Posterior vena cava (tissue), 2 donors: ENCODE results near the gene IGFL1. TPM values are rescaled to one million over a fixed set of nuclear protein-coding genes. Genes with fewer than 3 reads are reported as not detected.
"Not testable (repeated sequence)": the region's sequence is repeated elsewhere in the genome, so short reads cannot be mapped to it uniquely, and the experiment has no call there.

ENCODE experiments used
- DNase-seq: peaks from one replicate; pipeline ENCODE4 v3.0.0-alpha.2; 2020; ENCODE audit warnings: low spot score
- intact Hi-C, 2 donors: fragments of 100-400 bp; cut with DNase I; formaldehyde crosslinking; loops; one replicate each; pipeline versions ENCODE4 v1.14.1 to v1.14.2; 2022 to 2023
- total RNA-seq, 2 donors: library from RNA; stranded (reverse); fragmentation: NEBNext Ultra II Directional; extraction: Animal tissue kit (Norgen Biotek cat#: 25700); gene quantifications; one replicate each; pipeline ENCODE4 v1.2.1, GENCODE V29; 2021
- donor health status: DM: yes; HTN: yes; CAD: no.
- donor health status: DM: yes; HTN: yes; CAD: no.

IGFL1 gene
- total RNA-seq, 2 donors from 2014 or later: not detected

DNA sequence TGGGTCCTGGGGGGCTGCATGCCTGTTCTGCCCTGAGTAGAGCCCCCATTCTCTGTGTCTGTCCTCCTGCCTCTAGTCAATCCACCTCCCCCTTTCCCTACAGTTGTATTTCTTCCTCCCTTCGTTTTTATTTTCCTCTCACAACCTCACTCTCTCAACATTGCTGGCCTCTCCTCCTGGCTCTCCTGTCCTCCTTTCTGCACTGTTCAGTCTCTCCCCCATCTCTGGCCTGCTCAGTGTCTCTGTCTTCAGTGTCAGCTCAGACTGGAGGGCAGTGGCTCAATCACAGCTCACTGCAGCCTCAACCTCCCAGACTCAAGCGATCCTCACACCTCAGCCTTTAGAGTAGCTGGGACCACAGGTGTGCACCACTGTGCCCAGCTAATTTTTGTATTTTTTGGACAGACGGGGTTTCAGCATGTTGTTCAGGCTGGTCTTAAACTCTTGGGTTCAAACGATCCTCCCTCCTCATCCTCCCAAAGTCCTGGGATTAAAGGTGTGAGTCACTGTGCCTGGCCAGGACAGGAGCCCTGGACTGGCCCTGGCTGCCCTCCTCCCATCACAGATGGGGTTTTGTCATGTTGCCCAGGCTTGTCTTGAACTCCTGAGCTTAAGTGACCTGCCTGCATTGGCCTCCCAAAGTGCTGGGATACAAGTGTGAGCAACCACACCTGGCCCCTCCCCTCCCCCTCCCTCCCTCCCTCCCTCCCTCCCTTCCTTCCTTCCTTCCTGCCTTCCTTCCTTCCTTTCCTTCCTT, 32.0 kb upstream of the IGFL1 start:
- intact Hi-C loops: no loop called here
- no peak for DNase-seq

DNA sequence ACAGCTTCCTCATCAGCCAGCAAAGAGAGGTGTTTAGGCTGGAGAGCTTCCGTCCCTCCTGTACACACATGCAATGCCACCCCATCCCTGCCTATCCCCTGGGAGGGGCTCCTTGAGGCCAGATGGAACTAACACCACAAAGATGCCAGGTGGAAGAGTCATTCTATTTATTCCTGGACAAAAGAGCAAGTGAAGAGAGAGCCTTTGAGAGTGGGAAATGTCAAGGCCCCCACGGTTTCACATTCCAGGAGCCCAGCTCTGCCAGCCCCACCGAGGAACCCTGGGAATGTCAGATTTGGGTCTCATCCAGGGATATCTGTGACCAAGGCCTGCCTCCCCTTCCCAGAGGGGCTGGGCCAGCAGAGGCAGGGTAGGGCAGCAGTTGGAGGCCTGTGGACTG, 30.8 kb upstream of the IGFL1 start:
- intact Hi-C loops: no loop called here

DNA sequence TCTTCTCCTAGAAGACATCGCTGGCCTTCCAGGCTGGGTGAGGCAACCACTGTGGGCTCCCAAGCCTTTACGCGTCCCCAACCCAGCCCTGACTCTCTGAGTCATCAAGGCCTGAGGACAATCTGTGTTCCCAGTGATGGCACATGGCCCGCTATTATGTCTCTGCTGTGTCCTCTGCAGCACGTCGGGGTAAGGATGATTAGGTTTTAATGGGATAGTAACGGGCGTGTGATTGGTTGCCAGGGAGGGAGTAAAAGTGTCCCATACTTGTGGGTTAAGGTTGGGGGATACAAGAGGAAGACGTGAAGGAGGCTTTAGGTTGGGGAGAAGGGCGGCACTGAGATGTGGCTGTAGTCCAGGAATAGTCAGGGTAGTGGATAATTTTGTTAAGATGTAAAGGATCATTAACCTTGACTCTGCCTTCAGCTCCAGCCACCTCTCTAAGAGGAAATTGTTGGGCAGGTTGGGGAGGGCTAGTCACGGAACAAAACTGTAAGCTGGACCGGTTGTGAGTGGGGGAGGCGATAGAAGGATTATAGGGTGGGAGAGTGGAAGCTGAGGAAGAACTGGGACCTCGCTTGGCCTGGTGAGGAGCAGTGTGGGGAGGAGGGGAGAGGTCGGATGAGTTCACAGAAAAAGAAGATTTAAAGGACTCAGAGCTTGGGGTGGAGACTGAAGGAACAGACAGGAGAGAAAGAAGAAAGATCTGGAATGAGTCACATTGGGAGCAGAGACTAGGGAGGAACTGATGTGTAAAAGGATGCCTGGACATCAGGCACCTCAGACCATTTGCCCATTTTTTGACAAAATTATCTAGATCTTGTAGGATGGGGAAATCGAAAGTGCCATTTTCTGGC, 27.9 kb upstream of the IGFL1 start:
- no peak for DNase-seq
- intact Hi-C loops: no loop called here

More for the DNA sequence above, 30.8 kb upstream of the IGFL1 start:
- no peak for DNase-seq

DNA sequence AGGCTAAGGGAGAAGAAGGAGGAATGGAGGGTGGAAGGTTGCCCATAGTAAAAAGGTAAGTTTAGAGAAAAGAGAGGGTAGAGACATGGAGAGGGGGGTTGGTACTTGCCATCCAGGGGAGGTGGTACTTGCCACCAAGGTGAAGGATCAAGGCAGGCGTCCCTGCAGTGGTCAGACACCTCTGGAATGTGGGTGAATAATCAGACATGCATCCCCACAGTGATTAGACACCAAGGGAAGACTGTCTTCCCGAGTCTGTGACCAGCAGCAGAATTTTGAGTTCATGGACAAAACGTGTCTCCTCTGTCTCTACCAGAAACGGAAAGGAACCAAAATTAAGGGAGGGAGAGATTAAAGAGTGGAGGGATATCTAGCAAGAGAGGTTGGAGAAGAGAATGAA, 27.1 kb upstream of the IGFL1 start:
- intact Hi-C loops: no loop called here
- DNase-seq: no peak

DNA sequence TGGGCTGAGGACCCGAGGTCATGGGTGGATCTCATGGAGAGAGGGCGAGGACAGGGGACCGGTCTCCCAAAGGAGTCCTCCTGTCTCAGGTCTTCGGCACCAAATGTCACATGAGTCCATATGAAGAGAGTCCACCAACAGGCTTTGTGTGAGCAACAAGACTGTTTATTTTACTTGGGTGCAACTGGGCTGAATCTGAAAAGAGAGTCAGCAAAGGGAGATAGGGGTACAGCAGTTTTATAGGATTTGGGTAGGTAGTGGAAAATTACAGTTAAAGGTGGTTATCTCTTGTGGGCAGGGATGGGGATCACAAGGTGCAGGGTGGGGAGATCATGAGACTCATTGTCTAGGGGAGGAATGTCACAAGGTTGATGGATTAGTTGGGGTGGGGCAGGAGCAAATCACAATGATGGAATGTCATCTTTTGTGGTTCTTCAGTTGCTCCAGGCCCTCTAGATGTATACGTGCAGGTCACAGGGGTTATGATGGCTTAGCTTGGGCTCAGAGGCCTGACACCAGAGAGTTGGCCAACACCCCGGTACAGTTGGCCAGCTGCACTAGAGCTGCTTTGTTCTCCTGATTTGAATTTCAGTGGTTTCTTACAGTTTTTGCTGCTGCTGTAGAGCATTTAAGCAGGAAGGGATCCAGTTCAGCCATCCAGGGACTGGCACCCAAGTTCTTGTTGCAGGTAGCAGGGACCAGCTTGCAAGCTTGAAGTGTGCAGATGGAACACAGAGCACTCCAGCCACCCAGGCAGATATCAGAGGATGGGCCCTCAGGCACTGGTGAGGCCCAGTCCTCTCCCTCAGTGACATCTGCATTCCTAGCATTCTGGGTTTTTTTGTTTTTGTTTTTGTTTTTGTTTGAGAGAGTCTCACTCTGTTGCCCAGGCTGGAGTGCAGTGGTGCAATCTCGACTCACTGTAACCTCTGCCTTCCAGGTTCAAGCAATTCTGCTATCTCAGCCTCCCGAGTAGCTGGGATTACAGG, 26.4 kb upstream of the IGFL1 start:
- DNase-seq: no peak
- intact Hi-C loops: no loop called here

DNA sequence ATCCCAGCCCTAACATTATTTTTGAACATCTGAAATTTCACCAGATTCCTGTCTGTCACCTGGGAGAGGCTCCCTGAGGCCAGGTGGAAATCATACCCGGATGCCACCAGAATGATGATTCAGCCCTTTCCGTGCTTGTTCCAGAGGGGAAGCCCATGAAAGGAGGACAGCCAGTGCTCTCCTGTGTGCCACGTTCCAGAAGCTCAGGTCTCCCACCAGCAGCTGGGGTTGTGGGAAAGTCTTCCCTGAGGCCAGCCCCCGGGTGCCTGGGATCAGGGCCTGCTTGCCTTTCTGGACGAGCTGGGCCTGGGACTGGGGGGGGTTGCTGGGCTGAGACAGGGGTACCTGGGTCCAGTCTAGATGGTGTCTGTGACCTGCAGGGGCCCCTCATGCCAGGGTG, 25.5 kb upstream of the IGFL1 start:
- no peak for DNase-seq
- intact Hi-C loops: no loop called here

DNA sequence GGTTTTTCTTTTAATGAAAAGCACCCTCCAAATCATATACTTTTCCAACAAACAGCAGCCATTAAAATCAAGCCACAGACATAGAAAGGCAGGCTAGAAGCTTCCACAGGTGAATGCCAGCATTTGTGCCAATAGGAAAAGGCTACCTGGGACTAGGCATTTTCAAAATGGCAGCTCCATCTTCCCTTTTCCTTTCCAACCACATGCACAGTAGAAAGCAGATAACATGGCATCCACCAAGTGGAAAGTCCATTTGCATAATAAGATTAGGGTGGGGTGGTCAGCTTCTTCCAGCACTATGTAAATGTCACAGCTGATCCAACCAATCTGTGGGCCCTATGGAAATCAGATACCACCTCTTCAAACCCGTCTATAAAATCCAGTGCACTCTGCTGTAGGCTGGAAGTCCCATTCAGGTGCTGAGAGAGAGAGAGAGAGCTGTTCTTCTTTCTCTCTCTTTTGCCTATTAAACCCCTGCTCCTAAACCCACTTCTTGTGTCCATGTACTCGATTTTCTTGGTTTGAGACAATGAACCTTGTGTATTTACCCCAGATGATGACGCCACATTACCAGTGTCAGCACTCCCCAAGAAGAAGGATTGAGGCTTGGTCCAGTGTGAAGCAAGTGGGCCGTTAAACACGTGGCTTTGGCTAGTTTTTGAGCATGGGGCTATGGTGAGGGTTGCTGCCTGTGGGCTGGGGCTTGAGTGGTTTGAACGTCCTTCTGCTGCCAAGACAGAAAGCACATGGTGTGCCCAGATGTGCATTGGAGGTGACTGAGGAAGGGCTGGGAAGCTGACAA, 24.2 kb upstream of the IGFL1 start:
- DNase-seq: no peak
- intact Hi-C loops: no loop called here

DNA sequence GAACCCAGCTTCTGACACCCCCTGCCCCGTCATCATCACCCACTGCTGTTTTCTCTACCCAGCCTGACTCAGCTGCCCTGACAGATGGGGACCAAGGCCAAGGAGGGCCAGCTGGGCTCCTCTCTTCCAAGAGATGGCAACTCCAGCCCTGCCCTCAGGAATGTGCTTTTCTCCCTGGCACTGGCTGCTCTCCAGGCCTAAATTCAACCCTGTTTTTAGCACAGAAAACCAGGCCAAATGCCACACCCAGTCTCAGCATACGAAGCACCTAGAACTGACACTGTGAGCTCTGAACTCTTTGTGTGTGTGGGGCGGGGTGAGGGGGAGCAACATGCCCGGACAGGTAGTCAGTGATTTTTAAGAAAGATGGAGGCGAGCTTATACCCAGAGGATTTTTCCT, 23.4 kb upstream of the IGFL1 start:
- no peak for DNase-seq
- intact Hi-C loops: no loop called here

DNA sequence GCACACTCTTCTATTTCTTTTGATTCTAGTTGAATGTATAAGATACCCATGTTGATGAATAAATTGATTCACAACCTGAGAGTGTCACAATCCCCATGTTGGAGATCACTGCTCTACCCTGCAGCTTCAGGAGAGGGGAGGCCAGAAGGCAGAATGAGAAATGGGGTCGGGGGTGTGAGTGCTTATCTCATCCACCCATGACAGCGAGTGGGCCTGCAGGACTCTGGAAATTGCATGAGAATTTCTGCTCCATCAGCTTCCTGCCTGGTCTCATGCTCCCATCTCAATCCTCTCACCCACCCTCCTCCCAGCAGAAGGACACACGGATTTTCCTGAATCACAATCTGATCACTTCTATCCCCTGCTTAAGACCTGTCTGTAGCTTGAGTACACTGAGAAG, 22.9 kb upstream of the IGFL1 start:
- intact Hi-C loops: no loop called here
- no peak for DNase-seq

DNA sequence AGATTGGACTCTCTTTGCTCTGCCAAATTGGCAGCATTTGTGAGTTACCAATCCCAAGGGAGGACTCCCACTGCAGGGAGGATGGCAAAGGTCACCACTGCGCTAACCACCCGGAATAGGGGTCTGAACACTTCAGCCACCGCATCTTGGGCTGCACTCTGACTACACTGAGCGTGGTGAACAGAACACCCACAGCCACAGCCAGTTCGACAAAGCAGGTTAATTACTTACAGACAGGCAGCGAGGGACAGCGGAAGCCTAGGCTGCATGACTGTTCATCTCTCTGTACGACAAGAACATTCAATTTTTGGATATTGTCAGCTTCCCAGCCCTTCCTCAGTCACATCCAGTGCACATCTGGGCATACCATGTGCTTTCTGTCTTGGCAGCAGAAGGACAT, 21.7 kb upstream of the IGFL1 start:
- DNase-seq, intact Hi-C loops: not testable (repeated sequence)

DNA sequence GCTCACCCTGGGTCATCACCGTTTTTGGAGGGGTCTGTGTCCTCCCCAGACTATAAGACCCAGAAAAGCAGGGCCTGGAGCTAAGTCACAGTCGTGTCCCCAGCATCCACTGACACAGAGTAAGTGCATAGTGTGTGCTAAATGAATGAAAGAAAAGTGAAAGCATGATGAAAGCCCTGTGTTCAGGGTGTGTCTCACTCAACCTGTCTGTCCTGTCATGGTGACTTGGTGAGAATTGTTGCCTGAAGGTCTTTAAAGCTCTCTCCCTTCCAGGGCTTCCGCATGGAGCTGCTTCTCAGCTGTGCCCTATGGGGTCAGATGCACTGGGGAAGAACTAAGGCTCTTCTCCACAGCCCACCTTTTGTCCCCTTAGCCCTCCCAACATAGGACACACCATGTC, 20.5 kb upstream of the IGFL1 start:
- DNase-seq: no peak
- intact Hi-C loops: no loop called here

DNA sequence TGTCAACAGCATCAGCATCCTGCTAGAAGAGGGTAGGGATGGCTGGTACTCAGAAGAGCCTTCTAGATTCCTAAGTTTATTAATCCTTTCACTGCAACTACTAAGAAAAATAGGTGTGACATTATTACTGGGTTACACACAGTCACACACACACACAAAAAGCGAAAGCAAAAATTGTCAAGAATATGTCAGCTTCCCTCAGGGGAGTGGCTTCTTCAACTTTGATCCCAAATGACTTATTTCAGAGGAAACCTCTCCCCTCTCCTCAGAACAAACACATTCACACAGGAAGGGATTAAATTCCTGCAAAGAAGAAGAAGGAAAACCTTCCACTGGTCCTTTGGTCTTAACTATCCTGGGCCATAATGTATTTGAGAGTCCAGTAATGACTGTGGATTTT, 20.1 kb upstream of the IGFL1 start:
- DNase-seq: no peak
- intact Hi-C loops: no loop called here

DNA sequence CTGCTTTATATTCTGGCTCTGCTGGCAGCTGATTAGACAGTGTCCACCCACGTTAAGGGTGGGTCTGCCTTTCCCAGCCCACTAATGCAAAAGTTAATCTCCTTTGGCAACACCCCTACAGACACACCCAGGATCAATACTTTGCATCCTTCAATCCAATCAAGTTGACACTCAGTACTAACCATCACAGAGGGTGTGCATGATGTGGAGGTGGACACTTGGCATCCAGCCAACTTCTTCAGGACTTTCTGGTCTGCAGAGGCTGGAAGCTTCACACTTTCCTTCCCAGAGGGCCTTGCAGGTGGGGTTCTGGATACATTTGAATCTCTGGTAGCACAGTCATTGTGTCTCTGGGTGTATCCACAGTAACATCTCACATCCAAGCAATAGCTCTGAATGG, 18.9 kb upstream of the IGFL1 start:
- intact Hi-C loops: no loop called here

DNA sequence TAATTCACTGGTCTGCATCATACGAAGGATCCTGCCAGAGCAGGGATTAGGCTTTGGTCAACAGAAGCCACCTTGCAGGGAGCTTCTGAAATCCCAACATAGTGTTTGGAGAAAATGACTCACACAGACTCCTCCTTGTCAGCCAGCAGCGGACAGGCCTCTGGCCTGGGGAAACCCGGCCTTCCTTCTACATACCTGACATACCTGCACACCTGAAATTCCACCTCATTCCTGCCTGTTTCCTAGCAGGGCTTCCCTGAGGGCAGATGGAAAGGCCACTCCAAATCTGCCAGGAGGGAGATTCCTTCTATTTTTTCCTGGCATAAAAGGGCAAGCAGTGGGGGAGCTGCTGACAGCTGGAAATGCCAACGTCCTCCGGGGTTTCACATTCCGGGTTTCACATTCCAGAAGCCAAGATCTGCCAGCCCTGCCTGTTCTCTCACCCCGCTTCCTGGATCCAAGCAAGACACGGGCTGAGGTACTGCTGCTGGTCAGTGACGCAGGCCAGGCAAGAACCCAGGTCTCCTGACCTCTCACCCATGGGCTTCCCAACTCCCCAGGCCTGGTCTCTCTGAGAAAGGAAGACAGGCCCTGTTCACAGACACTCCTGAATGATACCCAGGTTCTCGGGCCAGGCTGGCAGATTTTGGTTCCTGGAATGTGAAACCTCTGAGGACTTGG, 18.2 kb upstream of the IGFL1 start:
- DNase-seq: no peak

More for the DNA sequence above, 18.9 kb upstream of the IGFL1 start:
- no peak for DNase-seq

DNA sequence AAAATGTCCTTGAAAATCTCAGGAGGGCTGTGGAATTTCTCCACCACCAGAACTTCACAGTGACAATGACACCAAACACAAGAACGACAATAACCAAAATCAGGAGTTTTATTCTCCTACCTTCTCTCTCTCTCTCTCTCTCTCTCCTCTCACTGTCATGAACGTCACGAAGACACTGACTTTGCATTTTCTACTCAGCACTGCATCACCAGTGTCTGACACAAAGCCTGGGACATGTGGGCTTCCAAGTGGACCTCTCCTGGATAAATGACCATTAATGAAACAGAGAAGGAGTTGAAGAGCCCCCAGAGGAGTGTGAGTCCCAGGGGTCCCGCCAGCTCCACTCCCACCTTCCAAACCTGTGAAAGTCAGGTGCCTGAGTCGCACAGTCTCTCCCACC, 16.9 kb upstream of the IGFL1 start:
- DNase-seq, intact Hi-C loops: not testable (repeated sequence)

More for the DNA sequence above, 18.2 kb upstream of the IGFL1 start:
- intact Hi-C loops: no loop called here

DNA sequence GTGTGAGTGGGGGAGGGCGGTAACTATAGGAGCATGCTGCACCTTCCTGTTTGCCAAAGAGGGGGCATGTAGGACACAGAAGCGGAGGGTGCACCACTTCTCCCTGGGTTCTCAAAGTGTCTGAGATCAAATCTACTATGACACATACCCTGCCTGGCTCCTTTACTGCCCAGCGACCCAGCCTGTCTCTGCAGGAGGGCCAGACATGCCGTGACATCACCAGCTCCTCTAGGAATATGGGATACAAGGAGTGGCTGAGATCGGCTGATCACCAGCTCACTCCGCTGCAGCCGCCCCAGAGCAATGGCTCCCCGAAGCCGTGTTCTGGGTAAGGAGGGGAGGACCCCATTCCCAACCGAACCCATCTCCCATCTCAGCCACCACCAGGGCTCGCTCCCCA, 16.4 kb upstream of the IGFL1 start:
- DNase-seq: no peak
- intact Hi-C loops: no loop called here

DNA sequence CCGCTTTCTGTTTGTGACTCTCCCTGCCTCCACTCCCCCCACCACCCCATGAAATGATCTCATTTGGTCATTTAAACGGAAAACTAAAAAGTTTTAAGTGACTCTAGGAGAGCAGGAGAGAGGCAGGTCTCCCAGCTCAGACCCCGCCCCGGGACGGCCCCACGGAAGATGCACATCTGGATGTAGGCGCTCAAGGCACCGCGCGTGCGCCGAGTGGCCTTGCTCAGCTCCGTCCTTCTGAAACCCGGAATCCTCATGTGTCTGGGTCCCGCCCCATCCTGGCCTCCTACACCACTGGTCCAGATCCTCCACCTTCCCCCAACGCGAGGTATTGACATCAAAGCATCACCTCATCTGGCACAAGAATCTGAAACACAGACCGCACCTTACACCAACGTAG, 15.7 kb upstream of the IGFL1 start:
- DNase-seq: no peak
- intact Hi-C loops: no loop called here

DNA sequence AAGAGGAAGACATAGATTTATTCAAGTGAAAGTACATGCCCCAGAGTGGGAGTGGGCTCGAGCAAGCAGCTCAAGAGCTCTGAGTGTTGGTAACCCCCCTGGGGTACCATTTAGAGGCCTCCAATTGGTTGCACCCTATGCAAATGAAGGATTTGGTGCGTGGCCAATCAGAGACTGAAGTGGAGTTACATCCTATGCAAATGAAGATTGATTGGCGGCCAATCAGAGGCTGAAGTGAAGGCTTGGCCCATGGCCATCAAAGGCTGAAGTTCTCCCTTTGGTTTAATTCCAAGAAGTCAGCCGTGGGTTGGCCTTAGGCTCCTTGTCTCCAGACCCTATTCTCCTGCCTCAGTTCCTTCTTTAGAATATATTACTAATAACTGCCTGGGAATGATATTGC, 12.9 kb upstream of the IGFL1 start:
- DNase-seq: no peak
- intact Hi-C loops: no loop called here
